HG02623 (cell line): Measurements from ENCODE around the gene ST3GAL3.

Experiments
- ATAC-seq: cut with Tn5 transposase; IDR thresholded peaks from one replicate; pipeline ENCODE4 v1.9.1; 2021; ENCODE audit warnings: moderate library complexity; ENCODE audit not compliant: unreplicated experiment

ST3GAL3 gene

DNA sequence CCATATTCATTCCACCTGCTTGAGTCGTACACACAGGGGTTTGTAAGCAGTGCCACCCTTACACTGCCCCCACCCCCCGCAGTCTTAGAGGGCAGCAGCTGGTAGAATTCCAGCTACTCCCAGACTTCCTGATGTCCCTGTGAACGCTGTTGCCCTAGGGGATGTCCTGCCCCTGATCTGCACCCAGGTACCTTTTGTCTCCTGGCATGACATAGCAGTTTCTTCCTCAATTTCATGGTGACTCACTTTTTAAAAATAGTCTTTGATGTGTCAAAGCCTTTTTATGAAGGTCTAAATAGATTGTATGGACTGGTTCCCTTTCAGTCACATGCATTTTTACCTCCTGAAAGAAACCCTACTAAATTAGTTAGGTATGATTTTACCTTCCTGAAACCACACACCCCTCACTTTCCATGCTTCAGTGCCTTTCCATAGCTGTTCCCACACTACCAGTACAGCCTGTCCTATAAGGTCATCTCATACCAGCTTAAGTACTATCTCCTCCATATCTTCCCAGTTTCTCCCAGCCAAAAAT is 76.4 kb downstream of the ST3GAL3 start:
- ATAC-seq: no peak

- no peak for ATAC-seq
These were observed 79.0 kb downstream of the ST3GAL3 start for GRCh38 chr1:43786201-43786958.

- ATAC-seq: no peak
These were observed 79.6 kb downstream of the ST3GAL3 start for GRCh38 chr1:43786960-43787359.

GRCh38 chr1:43789604-43790550 is 82.5 kb downstream of the ST3GAL3 start:
- no peak for ATAC-seq

GRCh38 chr1:43791243-43791642 is 83.9 kb downstream of the ST3GAL3 start:
- no peak for ATAC-seq

- ATAC-seq: no peak
These were observed 88.8 kb downstream of the ST3GAL3 start for GRCh38 chr1:43796111-43796581.

- no peak for ATAC-seq
These were observed 90.6 kb downstream of the ST3GAL3 start for GRCh38 chr1:43797891-43798290.

DNA sequence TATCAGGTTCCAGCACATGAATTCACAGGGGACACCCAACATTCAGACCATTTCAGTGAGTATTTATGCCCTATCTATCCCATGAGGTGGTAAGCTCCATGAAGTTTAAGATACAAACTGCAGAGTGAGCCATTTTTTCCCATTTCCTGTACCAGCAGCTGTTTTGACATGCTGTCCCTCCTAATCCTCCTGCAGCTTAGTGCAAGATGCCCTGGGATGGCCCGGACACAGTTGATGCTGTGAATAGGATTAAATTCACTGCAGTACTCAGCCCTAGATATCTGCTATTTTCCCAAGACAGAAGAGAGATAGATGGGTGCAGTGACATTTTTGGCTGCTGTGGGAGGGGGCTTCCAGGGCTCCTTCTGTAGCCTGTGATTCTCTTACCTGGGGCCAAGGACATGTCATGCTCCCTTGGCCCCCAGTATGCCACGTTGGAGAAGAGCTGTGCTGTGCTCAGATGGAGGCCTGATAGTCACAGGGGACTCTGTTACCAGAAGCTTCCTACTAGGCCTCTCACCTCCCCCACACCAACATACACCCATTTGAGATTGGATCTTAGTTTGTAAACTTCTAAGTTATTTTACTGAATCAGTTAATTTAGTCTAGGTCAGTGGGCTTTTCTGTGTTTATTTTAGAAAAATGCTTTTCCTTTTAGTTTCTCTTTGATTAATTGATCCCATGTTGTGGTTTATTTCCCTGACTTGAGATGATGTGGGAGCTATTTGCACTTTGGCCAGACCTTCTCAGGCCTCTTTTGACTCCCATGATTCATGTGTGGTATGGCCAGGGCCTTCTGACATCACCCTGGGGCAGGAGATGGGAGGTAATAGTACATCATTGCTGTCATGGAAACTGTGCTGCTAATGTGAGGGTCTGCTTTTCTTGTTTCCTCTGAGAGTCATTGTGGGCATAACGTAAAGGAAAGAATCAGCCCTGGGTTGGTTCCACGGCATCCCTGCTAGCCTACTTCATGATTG is 92.6 kb downstream of the ST3GAL3 start:
- ATAC-seq: no peak

GRCh38 chr1:43800771-43801170 is 93.4 kb downstream of the ST3GAL3 start:
- ATAC-seq: no peak

DNA sequence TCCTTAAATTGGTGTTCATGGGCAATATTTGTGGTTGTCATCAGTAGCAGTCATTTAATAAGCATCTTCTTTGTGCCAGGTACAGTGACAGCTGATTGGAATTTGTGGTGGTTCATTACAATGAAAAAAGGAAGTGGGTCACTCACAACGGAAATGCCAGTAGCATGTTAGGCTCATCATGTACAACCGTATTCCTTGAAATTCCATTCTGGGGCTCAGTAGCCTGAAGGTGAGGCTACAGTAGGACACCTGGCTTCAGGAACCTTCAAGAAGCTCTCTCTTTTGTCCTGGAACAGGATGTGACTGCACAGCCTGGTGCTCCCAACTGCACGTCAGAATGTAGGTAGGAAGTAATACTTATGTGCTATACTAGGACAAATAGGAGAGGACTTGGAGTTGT is 93.9 kb downstream of the ST3GAL3 start:
- ATAC-seq: no peak

GRCh38 chr1:43802356-43802980 is 95.1 kb downstream of the ST3GAL3 start:
- no peak for ATAC-seq

GRCh38 chr1:43803105-43803504 is 95.8 kb downstream of the ST3GAL3 start:
- ATAC-seq: no peak

GRCh38 chr1:43803646-43804045 is 96.3 kb downstream of the ST3GAL3 start:
- ATAC-seq: no peak

DNA sequence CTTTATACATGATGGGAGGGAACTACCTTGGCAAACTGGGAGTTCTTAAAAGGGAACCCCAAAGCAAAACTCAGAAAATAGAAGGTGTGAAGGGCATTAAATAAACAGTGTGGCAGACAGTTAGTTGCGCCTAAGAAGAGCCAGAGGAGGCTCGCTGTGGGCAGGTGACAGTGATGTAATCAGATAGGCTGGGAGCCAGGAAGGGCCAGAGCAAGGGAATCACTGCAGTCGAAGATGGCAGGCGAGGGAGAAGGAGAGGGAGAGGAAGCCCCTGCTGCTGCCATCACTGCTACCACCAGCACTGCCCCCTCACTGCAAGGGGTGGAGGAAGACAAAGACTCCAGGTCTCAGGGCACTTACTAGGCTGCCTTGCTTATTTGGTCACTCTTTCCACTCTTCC is 97.2 kb downstream of the ST3GAL3 start:
- no peak for ATAC-seq

DNA sequence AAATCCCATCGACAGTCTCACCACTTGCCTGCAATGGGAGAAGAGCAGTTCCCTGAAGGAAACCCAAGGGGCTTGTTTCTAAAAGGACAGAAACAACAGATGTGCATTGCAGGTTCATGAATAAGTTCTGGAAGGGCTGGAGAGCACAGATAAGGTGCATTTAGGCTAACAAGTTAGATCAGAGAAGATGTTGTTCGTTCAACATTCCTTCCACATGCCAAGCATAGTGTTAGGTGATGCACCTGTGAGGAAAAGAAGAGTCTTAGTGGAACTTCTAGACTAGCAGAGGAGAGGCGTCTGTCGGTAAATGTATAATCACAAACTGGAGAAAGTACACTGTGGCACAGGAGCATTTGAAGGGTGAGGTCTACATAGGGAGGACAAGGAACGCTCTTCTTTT is 98.0 kb downstream of the ST3GAL3 start:
- ATAC-seq: no peak

DNA sequence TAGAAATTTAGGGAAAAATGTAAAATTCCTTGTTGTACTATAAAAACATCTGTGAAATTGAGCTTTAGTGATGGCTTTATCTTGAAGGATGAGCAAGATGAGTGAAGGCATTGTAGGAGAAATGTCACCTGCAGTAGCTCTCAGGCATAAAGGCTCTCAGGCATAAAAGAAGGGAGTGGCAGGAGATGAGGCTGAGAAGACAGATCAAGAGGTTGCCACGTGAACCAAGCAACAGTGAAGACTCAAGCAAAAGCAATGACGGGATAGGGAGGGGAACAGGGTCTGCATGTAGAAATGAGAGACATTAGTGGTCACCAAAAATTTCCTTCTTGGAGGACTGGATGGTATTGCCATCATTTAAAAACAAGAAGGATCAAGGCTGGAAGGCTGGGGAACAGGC is 98.8 kb downstream of the ST3GAL3 start:
- no peak for ATAC-seq

DNA sequence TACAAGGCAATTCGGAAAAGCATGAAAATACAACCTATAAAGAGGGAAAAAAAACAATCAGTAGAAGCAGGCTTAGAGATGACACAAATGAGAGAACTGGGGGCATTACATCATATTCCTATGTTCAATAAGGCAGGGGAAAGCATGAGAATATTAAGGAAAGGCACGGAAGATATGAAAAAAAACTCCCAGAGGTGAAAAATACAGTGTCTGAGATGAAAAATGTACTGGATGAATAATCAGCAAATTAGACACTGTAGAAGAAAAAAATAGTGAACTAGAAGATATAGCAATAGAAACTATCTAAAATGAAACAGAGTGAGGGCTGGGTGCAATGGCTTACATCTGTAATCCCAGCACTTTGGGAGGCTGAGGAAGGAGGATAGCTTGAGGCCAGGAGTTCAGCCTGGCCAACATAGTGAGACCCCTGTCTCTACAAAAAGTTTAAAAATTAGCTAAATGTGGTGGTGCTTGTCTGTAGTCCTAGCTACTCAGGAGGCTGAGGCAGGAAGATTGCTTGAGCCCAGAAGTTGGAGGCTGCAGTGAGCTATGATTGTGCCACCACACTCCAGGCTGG is 101.8 kb downstream of the ST3GAL3 start:
- ATAC-seq: no peak

DNA sequence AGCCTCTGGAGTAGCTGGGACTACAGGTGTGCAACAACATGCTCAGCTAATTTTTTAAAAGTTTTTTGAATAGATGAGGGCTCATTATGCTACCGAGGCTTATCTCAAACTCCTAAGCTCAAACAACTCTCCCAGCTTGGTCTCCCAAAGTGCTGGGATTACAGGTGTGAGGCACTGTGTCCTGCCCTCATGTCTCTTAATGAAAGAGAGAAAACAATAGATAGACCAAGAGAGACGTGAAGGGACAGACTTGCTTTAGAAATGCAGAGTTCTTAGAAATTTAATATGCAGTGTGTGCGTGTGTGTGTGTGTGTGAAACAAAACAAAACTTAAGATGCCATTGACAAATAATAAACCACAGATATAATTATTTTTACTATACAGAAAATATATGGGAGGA is 105.2 kb downstream of the ST3GAL3 start:
- ATAC-seq: no peak

- no peak for ATAC-seq
These were observed 107.1 kb downstream of the ST3GAL3 start for GRCh38 chr1:43814401-43814800.
